ENCODE measurements around the gene CEP57.

Gene CEP57

DNA sequence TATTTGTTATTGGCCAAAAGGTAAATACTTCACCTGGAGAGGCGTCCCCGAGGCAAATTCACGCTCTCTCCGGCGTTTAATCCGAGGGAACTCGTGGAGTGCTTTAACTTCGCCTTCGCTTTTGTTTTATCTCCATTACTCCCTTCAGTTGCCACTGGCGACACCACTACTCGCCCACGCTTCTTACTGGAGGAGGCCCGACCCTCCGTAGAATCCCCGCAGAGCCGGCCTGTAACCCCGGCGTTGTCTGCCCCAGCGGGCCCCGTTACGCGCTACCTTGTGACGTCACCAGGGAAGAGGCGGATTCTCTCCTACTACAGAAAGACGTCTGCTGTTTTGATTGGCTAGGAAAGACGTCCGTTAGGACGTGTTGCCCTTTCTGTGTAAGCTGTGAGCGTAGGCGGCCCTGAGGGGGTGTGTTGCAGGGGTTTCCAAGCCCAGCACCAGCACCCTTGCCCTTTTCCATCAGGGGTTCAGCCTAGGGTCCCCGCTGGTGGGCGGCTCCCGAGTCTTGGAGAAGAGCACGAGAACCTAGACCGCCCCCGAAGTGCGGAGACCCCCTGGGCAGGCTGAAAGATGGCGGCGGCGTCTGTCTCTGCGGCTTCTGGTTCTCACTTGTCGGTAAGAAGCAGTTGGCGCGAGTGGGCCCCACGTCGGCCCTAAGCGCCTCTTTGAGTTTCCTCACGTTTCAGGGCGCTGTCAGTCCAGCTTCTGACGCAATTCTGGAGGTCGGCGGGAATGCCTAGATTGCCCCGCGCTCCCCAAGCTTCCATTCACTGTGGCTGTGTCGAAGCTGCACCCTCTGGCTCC, at the start of gene CEP57:
Gene CEP57, plus strand, starts transcription at position 376 of the 810 bp plus-strand sequence. Its CDS starts 201 bp downstream, at position 577.
- peak; percentile 100 for DNase-seq (ENCODE audit: low spot score)

DNA sequence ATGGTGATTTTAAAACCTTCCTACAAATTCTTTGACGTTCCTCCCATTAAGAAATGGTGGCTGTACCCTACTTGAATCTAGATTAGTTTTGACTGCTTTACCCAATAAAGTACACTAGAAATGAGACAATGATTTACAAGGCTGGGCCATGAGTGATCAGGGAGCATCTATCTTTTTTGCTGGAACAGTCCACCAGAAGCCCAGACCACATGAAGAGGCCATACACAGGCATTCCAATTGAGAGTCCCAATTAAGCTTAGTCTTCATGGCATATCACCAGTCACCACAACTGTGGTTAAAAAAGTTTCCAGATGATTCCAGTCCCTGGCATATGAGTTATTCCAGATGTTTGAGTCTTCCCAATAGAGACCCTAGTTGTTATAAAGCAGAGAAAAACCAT, 40.2 kb upstream of the CEP57 start:
- DNase-seq (ENCODE audit: low spot score): no peak

DNA sequence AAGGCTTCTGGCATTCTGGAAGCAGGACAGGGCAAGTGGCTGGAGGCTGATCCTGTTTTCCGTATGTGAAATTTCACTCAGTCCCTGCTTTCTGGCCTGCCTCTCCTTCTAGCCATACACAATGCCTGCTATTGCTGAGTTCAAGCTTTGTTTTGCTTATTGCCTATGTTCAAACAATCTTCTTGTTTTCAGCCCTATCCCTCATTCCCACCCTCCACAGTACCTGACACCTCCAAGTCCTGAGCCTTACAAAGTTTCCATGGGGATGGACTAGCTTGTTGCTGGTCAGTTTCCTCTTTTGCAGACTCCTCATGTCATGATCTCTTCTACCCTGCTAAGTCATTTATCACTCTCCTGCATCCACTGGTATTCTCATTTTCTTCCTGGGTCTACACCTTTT, 38.8 kb upstream of the CEP57 start:
- no peak for DNase-seq (ENCODE audit: low spot score)

DNA sequence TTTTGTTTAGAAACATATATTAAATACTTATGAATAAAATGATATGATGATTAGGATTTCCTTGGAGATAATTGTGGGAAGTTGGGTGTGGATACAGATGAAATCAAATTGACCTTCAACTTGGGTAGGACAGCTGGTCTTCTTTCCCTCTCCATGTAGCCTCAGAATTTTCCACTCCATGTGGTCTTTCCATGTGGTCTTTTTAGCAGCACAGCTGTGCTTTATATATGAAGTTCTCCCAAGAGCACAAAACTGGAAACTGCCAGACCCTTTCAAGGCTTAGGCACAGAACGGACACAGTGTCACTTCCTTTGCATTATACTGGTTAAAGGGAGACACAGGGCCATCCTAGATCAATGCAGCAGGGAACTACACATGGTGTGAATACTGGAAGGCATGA, 29.4 kb upstream of the CEP57 start:
- DNase-seq (ENCODE audit: low spot score): no peak

DNA sequence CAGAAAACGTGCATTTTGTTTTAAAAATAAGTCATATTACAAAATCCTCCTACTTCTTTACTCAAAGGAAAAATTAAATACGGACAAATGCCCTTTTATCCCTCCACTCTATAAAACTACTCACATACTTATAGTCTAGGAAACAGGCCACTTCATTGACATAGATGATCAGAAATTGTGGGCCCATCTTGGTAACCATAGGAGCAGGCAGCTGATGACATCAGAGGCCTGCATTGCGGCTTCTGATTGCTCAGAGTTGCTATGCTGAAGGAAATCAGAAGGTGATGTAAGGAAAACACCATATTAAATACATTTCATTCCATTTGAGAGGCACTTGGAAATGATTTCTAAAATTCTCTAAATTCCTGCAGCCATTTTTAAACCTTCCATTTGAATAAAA, 27.8 kb upstream of the CEP57 start:
- DNase-seq (ENCODE audit: low spot score): no peak

DNA sequence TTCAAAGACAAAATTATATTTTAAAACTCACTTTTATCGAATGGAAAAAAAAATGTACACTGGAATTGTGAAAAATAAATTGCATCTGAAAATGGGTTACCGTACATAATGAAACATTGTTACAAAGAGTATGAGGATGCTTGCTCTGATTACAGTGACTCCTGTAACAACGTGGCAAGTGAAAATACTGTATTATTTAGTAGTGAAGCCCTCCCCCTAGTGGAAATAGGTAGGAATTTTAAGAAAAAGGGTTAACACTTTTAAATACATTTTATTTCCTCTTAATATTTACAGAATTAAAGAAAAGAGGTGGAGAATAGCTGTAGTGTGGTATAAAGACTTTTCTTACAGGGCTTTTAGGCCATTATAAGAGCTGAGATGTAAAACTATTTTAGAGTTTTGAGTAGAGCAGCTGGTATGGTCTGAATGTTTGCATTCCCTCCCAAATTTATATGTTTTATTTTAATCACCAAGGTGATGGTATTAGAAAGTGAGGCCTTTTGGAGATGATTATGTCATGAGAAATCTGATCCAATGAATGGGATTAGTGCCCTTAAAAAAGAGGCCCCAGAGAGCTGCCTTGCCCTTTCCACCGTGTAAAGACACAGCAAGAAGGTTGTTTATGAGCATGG, 25.9 kb upstream of the CEP57 start:
- peak; percentile 83 for DNase-seq (ENCODE audit: low spot score)

DNA sequence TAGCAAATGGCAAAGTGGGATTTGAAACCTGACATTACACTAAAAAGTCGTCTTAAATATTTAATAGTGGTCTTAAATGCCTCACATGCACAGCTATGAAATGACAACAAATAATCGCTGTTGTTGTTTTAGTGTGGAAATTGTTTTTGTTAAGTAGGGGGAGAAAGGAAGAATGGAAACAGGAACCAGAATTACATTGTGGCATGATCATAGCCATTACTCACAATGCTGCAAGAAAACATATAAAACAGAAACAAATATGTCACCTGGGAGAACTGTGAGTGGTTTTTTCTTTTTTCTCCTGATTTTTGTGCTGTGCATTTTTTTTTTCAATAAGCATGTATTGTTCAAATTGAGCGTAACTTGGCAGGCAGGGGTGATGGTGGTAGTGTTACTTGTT, 23.6 kb upstream of the CEP57 start:
- DNase-seq (ENCODE audit: low spot score): no peak

DNA sequence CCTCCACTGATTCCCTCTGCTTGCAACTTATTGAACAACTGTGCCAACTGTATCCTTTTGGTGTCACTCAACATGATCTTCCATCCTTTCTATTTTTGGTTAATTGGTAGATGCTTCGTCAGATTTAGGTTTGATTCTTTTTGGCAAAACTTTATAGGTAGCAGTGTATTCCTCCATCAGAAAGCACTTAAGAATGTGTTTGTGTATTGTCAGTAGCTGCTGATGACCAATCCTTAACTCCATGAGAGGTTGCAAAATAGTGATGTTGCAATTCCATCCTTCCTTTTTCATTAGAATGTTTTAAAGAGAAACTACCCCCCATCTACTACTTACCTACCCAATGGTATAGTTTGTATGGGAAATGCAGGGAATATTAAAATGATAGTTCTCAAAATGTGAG, 22.8 kb upstream of the CEP57 start:
- no peak for DNase-seq (ENCODE audit: low spot score)

DNA sequence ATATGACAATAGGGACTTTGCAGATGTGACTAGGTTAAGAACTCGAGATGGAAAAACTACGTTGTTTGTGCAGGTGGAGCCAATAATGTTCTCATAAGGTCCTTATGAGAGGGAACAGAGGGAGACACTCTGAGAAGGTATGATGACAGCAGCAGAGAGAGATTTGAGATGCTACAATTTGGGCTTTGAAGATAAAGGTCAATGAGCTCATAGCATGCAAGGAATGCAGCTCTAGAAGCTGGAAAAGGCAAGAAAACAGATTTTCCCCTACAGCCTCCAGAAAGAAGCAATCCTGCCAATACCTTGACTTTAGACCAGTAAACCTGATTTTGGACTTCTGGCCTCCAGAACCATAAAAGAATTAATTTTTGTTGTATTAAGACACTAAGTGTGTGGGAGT, 21.8 kb upstream of the CEP57 start:
- no peak for DNase-seq (ENCODE audit: low spot score)

DNA sequence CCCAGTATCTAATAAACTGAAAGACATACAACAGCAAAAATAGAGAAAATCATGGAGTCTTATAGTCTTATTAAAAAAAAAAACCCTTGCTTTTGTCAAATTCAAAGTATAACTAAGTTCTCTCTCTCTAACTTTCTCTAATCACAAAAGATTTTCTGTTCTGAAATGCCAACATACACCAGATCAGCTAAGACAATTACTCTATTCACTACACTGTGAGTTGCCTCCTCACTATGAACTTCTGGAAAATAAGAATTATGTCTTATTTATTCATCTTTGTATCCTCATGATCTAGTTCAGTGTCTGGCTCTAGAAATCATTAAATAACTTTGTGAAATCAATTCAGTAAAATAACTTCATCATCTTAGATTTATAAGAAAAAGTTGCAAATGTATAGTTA, 13.4 kb upstream of the CEP57 start:
- DNase-seq (ENCODE audit: low spot score): peak; percentile 78

DNA sequence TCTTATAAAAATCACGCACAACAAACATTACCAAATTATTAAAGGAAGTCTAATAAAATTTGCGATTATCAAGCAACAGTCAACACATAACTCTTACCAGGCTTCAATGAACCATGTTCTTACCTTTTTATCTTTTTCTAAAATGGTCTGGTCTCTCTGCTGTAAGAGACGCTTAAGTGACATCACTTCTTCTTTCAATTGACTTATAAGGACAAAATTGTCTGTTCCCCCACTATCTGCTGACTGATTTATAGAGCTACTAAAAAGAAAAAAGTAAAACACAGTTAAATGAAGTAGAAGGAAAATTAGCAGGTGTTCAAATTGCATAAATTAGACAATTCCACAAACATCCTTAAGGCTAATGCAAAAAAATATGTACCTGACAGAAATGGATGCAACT, 11.6 kb upstream of the CEP57 start:
- no peak for DNase-seq (ENCODE audit: low spot score)

DNA sequence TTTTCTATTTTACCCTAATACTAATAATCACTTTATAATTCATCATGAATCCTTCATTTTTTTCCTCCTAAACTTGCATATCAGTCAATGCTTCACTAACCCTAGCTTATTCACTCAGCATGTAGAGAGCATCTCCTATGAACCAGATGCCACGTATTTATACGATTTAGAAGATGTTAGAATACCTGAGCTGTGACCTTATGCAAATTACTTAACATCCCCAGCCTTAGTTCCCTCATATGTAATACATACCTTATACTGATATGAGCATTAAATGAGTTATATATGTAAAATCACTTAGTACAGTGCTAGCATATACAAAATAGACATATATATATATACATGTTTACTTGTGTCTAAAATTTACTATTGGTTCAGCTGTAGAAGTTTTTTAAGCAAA, 9.8 kb upstream of the CEP57 start:
- DNase-seq (ENCODE audit: low spot score): no peak

DNA sequence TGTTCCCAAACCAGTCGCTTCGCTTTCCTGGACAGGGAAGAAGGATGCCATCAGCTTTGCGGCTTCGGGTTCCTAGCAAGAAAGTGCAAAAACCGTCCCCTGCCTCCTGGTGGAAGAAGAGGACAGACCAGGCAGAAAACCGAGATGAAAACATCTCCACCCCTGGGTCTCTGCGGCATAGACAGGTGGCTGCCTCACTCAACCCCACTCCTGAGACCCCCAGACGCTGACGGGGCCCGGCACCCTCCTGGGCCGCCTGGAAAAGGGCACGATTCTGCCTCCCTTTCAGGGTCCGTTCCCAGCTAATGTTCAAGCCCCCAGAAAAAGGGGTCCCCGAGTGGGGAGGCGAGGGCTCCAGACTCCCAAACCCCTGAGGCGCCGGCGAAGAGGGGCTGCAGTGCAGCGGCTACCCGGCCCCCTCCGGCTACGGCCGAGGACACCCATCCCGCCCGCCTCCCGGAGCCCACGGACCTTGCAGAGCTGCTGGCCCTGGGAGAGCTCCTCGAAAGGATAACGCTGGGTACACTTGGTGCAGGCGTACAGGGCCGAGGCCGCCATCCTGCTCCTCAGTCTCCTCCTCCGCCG, 1.3 kb upstream of the CEP57 start:
- DNase-seq (ENCODE audit: low spot score): no peak

DNA sequence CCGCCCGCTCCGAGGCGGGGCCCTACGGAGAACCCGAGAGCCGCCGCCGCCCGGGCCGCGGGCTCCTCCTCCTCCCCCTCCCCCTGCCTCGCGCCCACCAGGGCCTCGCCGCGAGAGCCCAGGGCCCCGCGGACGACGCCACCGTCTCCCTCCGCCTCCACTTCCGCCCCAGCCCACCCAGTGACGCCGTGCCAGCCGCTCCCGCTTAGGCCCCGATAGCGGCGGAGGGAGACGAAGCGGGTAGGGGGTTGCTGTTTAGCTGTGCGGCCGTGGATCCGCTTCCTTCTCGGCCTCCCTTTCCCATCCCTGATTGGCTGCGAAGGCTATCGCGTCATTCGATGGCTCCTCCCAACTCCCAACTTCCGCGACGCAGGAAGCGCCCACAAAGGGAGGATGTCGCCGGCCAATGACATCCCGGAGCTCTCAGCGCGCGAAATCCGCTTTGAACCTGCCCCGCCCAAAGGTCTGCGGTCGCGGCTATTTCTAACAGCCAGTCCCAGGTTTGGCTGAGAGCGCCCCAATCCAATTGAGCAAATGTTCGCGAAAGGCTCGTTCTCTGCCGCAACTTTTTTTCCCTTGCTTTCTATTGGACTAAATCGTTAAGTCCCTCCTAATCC, 684 bp upstream of the CEP57 start, which contains the start of gene FAM76B:
Gene FAM76B, minus strand, starts transcription at position 277 of the 617 bp plus-strand sequence. CDS start 304 bp downstream, outside the sequence.
- peak; percentile 99 for DNase-seq (ENCODE audit: low spot score)

DNA sequence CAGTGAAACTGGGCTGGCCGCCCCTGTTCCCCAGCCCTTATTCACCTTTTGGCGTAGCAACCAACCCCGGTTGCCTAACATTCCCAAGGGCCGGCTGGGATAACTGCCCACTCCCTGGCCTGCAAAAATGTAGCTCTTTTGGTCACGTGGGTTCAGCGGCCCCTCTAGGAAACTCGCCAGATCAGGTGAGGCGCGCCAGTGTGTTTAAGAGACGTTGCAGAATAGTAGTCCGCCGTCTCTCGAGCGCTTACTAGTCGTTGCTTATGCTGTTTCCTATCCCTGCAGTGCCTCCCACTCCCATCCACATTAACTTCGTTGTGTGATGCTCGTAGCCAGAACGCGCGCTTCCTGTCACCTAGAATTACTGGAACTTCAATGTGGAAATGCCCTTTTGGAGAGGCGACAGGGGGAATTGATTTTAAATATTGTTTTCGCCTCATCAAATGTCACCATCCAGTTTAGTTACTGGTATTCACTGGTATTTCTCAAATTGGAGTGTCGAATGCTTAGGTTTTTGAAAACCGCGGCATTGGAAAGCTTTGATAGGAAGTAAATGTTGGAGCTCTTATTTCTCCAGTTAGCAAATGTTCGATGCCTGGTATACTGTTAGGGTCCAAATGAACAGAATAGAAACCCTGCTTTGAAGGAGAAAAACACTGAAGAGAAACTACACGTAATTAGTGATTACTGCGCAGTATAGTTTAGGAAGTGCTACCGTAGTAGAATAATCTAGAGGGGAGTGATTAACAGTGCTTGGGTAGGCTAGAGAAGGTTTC, 823 bp downstream of the CEP57 start:
- peak; percentile 55 for DNase-seq (ENCODE audit: low spot score)

DNA sequence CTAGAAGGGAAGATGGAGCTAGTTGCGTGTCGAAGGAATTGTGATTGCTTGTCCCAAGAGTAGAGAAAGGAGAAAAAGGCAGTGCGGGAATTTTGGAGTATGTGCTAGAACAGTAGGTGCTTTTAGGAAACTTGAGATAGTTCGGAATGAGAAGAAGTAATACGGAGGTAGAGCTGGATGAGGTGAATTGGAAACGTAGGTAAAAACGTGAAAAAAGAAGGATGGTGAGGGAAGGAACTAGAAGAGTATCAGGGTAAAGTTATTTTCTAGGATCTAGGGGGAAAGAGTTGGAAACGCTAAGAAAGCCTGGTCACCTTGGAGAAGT, 1.4 kb downstream of the CEP57 start:
- no peak for DNase-seq (ENCODE audit: low spot score)

DNA sequence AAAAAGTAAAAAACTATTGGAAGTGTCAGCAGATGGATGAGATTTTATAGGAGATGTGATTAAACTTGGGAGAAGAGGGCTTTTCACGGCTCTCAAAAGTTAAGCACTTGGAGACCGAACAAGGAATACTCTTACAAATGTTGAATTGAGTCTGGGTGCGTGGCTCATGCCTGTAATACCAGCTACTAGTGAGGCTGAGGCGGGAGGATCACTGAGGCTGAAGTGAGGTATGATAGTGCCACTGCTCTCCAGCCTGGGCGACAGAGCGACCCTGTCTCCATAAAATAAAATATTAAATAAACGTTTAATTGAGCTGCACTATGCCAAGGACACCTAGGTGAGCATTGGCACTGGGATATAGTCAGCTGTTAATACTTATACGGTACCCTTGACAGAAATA, 1.9 kb downstream of the CEP57 start:
- no peak for DNase-seq (ENCODE audit: low spot score)

DNA sequence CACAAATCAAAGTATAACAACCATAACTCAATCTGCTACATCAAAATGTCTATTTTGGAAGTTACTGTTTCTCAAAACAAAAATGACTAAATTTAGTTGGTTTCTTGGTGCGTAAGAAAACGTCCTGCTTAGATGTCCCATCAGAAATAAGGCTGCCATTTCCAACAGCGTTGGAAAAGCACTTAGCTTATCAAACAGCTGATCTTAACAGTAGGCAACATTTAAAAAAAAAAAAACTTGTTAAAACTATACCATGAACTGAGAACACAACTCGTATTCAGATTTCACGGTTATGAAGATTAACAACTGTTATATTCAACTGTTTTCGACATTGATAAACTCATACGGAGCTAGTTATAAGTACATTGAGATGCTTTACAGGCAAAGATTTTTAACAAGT, 2.4 kb downstream of the CEP57 start:
- DNase-seq (ENCODE audit: low spot score): no peak

DNA sequence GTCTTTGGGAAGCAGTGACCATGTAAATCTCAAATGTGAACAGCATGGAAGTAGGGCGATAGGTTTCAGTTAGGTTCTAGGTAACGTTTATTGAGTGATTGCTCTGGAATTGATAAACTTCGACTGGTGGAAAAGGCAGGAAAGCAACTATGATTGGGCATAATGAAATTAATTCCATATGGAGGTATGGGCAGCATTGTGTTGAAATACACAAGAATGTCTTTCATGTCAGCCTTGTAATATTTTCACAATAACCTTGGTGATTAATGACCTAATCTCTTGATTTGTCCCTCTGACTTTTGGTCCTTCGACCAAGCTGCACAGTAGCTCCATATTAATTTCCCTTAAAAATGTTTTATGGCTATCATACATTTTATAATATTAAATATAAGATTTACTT, 2.8 kb downstream of the CEP57 start:
- DNase-seq (ENCODE audit: low spot score): no peak

DNA sequence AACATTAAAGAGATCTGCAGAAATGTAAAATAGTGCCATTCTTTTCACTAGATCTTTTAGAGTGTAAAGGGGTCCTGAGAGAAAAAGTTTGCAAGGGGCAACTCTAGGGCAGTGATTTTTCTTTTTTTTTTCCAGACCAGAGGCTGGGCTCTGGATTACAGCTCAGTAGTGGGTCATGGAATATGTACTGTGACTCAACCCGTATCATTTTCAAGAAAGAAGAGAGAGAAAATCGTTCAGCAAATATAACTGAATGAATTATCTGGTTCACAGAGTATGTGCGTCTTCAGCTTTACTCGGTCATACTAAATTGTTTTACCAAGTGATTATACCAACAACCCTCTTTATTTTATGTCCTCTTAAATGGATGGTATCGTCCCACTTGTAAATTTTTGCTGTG, 3.8 kb downstream of the CEP57 start:
- no peak for DNase-seq (ENCODE audit: low spot score)

DNA sequence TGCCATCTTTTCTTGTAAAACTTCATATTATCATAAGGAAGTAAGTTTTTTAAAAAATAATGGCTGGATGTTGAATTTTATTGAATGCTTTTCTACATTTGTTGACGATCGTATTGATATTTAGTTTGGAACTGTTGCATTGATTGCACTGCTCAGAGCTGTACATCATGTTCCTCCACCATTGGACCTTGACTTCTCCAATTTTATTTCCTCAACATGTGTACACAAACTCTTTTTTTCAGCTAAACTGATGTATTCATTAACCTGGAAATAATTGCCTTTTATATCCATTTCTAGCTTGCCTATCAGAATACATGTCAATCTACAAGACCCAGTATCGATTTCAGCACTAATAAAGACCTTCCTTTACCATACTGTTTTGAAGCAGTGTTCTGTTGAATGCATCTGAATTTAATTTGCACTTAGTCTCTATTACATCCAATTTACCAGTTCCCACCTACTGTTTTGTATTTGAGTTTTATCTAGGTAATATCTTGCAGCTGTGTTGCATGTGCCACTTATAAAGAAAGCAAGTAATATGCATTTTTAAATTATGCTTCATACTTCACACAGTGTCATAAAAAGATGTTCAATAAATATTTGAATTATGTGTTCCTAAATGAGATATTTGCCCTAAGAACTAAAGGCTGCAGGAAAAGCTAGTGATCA, 5.5 kb downstream of the CEP57 start:
- DNase-seq (ENCODE audit: low spot score): no peak

DNA sequence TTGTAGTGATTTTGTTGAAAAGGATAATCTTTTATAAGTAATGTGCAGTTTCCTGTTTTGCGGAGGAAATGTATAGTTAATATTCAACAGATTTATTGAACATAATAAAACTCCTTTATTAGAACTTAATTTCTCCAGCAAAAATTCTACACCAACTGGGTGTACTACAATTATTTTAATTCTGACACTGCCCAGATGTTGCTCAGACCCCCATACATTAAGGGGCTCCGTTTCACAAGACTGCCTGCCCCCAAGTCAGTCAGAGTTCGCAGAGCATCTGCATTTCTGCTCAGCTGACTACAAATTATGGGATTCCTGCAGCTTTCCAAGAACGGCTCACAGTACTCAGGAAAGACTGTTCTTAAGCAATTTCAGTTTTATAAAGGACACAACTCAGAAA, 6.2 kb downstream of the CEP57 start:
- DNase-seq (ENCODE audit: low spot score): no peak

All from pons (tissue), 1 donor.